ENCODE measurements around the gene UBE4B.

GRCh38 chr1:10071640-10072039, 38.9 kb downstream of the UBE4B start:
- TF ChIP-seq, protein P1, sequence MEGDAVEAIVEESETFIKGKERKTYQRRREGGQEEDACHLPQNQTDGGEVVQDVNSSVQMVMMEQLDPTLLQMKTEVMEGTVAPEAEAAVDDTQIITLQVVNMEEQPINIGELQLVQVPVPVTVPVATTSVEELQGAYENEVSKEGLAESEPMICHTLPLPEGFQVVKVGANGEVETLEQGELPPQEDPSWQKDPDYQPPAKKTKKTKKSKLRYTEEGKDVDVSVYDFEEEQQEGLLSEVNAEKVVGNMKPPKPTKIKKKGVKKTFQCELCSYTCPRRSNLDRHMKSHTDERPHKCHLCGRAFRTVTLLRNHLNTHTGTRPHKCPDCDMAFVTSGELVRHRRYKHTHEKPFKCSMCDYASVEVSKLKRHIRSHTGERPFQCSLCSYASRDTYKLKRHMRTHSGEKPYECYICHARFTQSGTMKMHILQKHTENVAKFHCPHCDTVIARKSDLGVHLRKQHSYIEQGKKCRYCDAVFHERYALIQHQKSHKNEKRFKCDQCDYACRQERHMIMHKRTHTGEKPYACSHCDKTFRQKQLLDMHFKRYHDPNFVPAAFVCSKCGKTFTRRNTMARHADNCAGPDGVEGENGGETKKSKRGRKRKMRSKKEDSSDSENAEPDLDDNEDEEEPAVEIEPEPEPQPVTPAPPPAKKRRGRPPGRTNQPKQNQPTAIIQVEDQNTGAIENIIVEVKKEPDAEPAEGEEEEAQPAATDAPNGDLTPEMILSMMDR (IDR thresholded peaks at IDR 0.05) = no peak
- no peak for TF ChIP-seq EZH2 (IDR thresholded peaks at IDR 0.05; ENCODE audit: borderline replicate concordance, insufficient read depth, low read depth, low read length, poor library complexity, severe bottlenecking)

Data from B cell (primary cell).